ENCODE data around the gene LARGE2. TPM values are rescaled to one million over a fixed set of nuclear protein-coding genes. Genes with fewer than 3 reads are reported as not detected.

The LARGE2 gene
- total and polyA plus RNA-seq, 2 experiments from 2014 or later, result 89.8 to 107 TPM

DNA sequence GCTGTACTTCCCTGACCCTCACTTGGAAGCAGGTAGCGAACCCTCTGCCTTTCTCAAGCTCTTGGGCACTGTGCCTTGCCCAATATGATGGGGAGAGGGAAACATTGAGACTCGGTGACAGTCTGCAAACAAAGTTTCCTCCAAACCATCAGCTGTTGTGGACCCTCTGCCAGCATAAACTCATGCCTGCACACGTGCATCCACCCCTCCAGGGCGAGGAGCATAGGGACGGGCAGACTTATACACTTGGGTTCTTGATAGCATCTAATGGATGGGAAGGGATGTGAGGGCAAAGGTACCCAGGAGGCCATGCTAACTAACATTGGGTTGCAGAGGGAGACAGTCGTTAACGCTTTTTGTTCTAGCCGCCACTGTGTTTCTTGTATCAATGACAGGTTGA, 45.2 kb upstream of the LARGE2 start:
- peaks cover 27% of the 10 kb centered on the region for H3K4me1 Mint-ChIP-seq
- Histone ChIP-seq H3K36me3 (ENCODE audit: insufficient read depth) (no peaks in the 10 kb centered on the region), H3K27me3 (ENCODE audit: insufficient read depth) (no peaks in the 10 kb centered on the region), H4K20me1 (replicated peaks; ENCODE audit: insufficient read depth) (no peaks in the 10 kb centered on the region), H3K79me2 (replicated peaks; ENCODE audit: insufficient read depth) (no peaks in the 10 kb centered on the region), H3K4me2 (no peak overlapping the region), H3K4me3 (no peak overlapping the region), H3K9me2 (ENCODE audit: insufficient read depth) (no peaks in the 10 kb centered on the region), H3K27ac (ENCODE audit: low read depth) (no peak overlapping the region), H2AFZ (no peak overlapping the region), H3F3A (replicated peaks; ENCODE audit: low read depth) (peaks cover 4% of the 10 kb centered on the region; the same call in 1 of the 2 replicates), H3K4me1 (ENCODE audit: insufficient read depth) (peaks cover 19% of the 10 kb centered on the region)
- TF ChIP-seq CREB1 (CRISPR knock-in tag; IDR thresholded peaks at IDR 0.05; ENCODE audit: low read depth) (no peak), JUNB (IDR thresholded peaks at IDR 0.05; ENCODE audit: unreplicated experiment) (no peak), STAT1 (IDR thresholded peaks at IDR 0.05; ENCODE audit: unreplicated experiment) (no peak), EZH2phosphoT487 (IDR thresholded peaks at IDR 0.05; ENCODE audit: unreplicated experiment) (no peak), NANOG (IDR thresholded peaks at IDR 0.05; ENCODE audit: borderline replicate concordance) (no peak), ZNF331 (CRISPR knock-in tag; IDR thresholded peaks at IDR 0.05; ENCODE audit: low read depth) (no peak), ZNF114 (CRISPR knock-in tag; IDR thresholded peaks at IDR 0.05) (no peak), POLR2AphosphoS5 (IDR thresholded peaks at IDR 0.05; ENCODE audit: low read depth) (no peak), EZH2 (IDR thresholded peaks at IDR 0.05; ENCODE audit: low read depth, unreplicated experiment) (no peak)
- TF ChIP-seq, protein P1, sequence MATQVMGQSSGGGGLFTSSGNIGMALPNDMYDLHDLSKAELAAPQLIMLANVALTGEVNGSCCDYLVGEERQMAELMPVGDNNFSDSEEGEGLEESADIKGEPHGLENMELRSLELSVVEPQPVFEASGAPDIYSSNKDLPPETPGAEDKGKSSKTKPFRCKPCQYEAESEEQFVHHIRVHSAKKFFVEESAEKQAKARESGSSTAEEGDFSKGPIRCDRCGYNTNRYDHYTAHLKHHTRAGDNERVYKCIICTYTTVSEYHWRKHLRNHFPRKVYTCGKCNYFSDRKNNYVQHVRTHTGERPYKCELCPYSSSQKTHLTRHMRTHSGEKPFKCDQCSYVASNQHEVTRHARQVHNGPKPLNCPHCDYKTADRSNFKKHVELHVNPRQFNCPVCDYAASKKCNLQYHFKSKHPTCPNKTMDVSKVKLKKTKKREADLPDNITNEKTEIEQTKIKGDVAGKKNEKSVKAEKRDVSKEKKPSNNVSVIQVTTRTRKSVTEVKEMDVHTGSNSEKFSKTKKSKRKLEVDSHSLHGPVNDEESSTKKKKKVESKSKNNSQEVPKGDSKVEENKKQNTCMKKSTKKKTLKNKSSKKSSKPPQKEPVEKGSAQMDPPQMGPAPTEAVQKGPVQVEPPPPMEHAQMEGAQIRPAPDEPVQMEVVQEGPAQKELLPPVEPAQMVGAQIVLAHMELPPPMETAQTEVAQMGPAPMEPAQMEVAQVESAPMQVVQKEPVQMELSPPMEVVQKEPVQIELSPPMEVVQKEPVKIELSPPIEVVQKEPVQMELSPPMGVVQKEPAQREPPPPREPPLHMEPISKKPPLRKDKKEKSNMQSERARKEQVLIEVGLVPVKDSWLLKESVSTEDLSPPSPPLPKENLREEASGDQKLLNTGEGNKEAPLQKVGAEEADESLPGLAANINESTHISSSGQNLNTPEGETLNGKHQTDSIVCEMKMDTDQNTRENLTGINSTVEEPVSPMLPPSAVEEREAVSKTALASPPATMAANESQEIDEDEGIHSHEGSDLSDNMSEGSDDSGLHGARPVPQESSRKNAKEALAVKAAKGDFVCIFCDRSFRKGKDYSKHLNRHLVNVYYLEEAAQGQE (IDR thresholded peaks at IDR 0.05; ENCODE audit: unreplicated experiment), result no peak
- TF ChIP-seq, protein P2, sequence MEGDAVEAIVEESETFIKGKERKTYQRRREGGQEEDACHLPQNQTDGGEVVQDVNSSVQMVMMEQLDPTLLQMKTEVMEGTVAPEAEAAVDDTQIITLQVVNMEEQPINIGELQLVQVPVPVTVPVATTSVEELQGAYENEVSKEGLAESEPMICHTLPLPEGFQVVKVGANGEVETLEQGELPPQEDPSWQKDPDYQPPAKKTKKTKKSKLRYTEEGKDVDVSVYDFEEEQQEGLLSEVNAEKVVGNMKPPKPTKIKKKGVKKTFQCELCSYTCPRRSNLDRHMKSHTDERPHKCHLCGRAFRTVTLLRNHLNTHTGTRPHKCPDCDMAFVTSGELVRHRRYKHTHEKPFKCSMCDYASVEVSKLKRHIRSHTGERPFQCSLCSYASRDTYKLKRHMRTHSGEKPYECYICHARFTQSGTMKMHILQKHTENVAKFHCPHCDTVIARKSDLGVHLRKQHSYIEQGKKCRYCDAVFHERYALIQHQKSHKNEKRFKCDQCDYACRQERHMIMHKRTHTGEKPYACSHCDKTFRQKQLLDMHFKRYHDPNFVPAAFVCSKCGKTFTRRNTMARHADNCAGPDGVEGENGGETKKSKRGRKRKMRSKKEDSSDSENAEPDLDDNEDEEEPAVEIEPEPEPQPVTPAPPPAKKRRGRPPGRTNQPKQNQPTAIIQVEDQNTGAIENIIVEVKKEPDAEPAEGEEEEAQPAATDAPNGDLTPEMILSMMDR (conservative IDR thresholded peaks at IDR 0.05; ENCODE audit: low read depth in 2 of 2), result no peak
- TF ChIP-seq, protein P3, sequence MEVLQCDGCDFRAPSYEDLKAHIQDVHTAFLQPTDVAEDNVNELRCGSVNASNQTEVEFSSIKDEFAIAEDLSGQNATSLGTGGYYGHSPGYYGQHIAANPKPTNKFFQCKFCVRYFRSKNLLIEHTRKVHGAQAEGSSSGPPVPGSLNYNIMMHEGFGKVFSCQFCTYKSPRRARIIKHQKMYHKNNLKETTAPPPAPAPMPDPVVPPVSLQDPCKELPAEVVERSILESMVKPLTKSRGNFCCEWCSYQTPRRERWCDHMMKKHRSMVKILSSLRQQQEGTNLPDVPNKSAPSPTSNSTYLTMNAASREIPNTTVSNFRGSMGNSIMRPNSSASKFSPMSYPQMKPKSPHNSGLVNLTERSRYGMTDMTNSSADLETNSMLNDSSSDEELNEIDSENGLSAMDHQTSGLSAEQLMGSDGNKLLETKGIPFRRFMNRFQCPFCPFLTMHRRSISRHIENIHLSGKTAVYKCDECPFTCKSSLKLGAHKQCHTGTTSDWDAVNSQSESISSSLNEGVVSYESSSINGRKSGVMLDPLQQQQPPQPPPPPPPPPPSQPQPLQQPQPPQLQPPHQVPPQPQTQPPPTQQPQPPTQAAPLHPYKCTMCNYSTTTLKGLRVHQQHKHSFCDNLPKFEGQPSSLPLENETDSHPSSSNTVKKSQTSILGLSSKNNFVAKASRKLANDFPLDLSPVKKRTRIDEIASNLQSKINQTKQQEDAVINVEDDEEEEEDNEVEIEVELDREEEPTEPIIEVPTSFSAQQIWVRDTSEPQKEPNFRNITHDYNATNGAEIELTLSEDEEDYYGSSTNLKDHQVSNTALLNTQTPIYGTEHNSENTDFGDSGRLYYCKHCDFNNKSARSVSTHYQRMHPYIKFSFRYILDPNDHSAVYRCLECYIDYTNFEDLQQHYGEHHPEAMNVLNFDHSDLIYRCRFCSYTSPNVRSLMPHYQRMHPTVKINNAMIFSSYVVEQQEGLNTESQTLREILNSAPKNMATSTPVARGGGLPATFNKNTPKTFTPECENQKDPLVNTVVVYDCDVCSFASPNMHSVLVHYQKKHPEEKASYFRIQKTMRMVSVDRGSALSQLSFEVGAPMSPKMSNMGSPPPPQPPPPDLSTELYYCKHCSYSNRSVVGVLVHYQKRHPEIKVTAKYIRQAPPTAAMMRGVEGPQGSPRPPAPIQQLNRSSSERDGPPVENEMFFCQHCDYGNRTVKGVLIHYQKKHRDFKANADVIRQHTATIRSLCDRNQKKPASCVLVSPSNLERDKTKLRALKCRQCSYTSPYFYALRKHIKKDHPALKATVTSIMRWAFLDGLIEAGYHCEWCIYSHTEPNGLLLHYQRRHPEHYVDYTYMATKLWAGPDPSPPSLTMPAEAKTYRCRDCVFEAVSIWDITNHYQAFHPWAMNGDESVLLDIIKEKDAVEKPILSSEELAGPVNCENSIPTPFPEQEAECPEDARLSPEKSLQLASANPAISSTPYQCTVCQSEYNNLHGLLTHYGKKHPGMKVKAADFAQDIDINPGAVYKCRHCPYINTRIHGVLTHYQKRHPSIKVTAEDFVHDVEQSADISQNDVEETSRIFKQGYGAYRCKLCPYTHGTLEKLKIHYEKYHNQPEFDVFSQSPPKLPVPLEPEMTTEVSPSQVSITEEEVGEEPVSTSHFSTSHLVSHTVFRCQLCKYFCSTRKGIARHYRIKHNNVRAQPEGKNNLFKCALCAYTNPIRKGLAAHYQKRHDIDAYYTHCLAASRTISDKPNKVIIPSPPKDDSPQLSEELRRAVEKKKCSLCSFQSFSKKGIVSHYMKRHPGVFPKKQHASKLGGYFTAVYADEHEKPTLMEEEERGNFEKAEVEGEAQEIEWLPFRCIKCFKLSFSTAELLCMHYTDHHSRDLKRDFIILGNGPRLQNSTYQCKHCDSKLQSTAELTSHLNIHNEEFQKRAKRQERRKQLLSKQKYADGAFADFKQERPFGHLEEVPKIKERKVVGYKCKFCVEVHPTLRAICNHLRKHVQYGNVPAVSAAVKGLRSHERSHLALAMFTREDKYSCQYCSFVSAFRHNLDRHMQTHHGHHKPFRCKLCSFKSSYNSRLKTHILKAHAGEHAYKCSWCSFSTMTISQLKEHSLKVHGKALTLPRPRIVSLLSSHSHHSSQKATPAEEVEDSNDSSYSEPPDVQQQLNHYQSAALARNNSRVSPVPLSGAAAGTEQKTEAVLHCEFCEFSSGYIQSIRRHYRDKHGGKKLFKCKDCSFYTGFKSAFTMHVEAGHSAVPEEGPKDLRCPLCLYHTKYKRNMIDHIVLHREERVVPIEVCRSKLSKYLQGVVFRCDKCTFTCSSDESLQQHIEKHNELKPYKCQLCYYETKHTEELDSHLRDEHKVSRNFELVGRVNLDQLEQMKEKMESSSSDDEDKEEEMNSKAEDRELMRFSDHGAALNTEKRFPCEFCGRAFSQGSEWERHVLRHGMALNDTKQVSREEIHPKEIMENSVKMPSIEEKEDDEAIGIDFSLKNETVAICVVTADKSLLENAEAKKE (CRISPR knock-in tag; IDR thresholded peaks at IDR 0.05), result no peak
- TF ChIP-seq, protein P4, sequence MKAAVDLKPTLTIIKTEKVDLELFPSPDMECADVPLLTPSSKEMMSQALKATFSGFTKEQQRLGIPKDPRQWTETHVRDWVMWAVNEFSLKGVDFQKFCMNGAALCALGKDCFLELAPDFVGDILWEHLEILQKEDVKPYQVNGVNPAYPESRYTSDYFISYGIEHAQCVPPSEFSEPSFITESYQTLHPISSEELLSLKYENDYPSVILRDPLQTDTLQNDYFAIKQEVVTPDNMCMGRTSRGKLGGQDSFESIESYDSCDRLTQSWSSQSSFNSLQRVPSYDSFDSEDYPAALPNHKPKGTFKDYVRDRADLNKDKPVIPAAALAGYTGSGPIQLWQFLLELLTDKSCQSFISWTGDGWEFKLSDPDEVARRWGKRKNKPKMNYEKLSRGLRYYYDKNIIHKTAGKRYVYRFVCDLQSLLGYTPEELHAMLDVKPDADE (IDR thresholded peaks at IDR 0.05), result no peak
- H3K27ac Mint-ChIP-seq, result peak overlapping the region; percentile 19; the same call in 1 of the 2 replicates
- H3K4me3 Mint-ChIP-seq, result no peak overlapping the region
- DNase-seq (ENCODE audit: low spot score) (no peak), ATAC-seq (no peak)
- H3K9me3 Mint-ChIP-seq, result no peaks in the 10 kb centered on the region
- H3K36me3 Mint-ChIP-seq (ENCODE audit: low read depth), result no peaks in the 10 kb centered on the region; the same call in 2 of the 3 replicates
- peaks cover 6% of the 10 kb centered on the region for H3K27me3 Mint-ChIP-seq (ENCODE audit: insufficient read depth, low read depth, poor library complexity)
